NCI-H2196 treated with DMSO at 0.1 percent for 48 hours (cell line): Measurements from ENCODE around the gene CDC42BPB.

Experiments
- DNase-seq: peaks from one replicate; lab custom pipeline; 2025; ENCODE audit not compliant: unreplicated experiment; lab: John Stamatoyannopoulos, UW

Gene CDC42BPB

GRCh38 chr14:102915292-102916110, 141.8 kb downstream of the CDC42BPB start:
- DNase-seq, result no peak

- no peak for DNase-seq
These were observed 142.7 kb downstream of the CDC42BPB start for GRCh38 chr14:102914474-102915291.

- no peak for DNase-seq
These were observed 143.8 kb downstream of the CDC42BPB start for GRCh38 chr14:102913341-102914211.

GRCh38 chr14:102911991-102912761, 145.2 kb downstream of the CDC42BPB start:
- DNase-seq, result no peak

- no peak for DNase-seq
These were observed 145.8 kb downstream of the CDC42BPB start for GRCh38 chr14:102911541-102911951.

GRCh38 chr14:102910442-102910841, 146.9 kb downstream of the CDC42BPB start:
- no peak for DNase-seq

GRCh38 chr14:102909911-102910310, 147.4 kb downstream of the CDC42BPB start:
- DNase-seq, result no peak

GRCh38 chr14:102909462-102909861, 147.9 kb downstream of the CDC42BPB start:
- no peak for DNase-seq

GRCh38 chr14:102908766-102909455, 148.4 kb downstream of the CDC42BPB start:
- no peak for DNase-seq

GRCh38 chr14:102907980-102908730, 149.2 kb downstream of the CDC42BPB start:
- DNase-seq, result no peak

GRCh38 chr14:102907303-102907844, 150.0 kb downstream of the CDC42BPB start:
- DNase-seq, result no peak

- DNase-seq, result no peak
These were observed 150.6 kb downstream of the CDC42BPB start for GRCh38 chr14:102906616-102907302.

- no peak for DNase-seq
These were observed 151.9 kb downstream of the CDC42BPB start for GRCh38 chr14:102905116-102906108.

GRCh38 chr14:102903889-102904512, 153.3 kb downstream of the CDC42BPB start:
- no peak for DNase-seq

GRCh38 chr14:102903248-102903888, 154.0 kb downstream of the CDC42BPB start:
- DNase-seq, result no peak
